HEK293 (cell line): ENCODE data around the gene NR3C1.

Experiments used
- CTCF ChIA-PET: fragments of 350-600 bp; formaldehyde crosslinking; extraction: SDS; loops from one replicate; lab custom pipeline; 2021; ENCODE audit warnings: antibody characterized with exemption; lab: Yijun Ruan, JAX
- POLR2A ChIA-PET: fragments of 300-600 bp; formaldehyde crosslinking; extraction: SDS; loops from one replicate; lab custom pipeline; 2020; ENCODE audit warnings: antibody characterized with exemption, inconsistent platforms; lab: Yijun Ruan, JAX
- H3K27ac ChIP-seq: fragments of 200-500 bp; sonication (Bioruptor generic); 2 replicates; pipeline ENCODE4 v1.5.1; 2014; ENCODE audit warnings: low read depth, low read length, control low read depth, inconsistent platforms; ENCODE audit errors: extremely low read depth
- H3K36me3 ChIP-seq, 2 experiments: fragments of 200-500 bp in 1 of 2; sonication (Bioruptor generic) in 1 of 2; 1 replicate in 1 of 2; 2 replicates in 1 of 2; pipeline ENCODE4 v1.5.1; 2014 to 2017; ENCODE audit warnings: inconsistent platforms in 2 of 2, low read length in 2 of 2; ENCODE audit not compliant: control insufficient read depth in 2 of 2, insufficient read depth in 1 of 2
- H3K4me1 ChIP-seq: fragments of 200-500 bp; sonication (Bioruptor generic); 2 replicates; pipeline ENCODE4 v1.5.1; 2014; ENCODE audit warnings: mild to moderate bottlenecking, low read length, inconsistent platforms; ENCODE audit not compliant: control insufficient read depth, insufficient read depth
- H3K4me3 ChIP-seq: 2 replicates; pipeline ENCODE4 v1.5.1; 2011; ENCODE audit warnings: low read depth, mild to moderate bottlenecking, control low read depth, low read length, moderate library complexity
- H3K9me3 ChIP-seq: fragments of 200-500 bp; sonication (Bioruptor generic); 2 replicates; pipeline ENCODE4 v1.5.1; 2014; ENCODE audit warnings: low read depth, low read length, inconsistent platforms; ENCODE audit not compliant: control insufficient read depth, insufficient read depth
- FEZF1 ChIP-seq: fragments of 450-650 bp; formaldehyde crosslinking; IDR thresholded peaks from 2 replicates; pipeline ENCODE4 v1.5.1; 2016; ENCODE audit warnings: missing biosample characterization, missing genetic modification characterization
- GLIS1 ChIP-seq: fragments of 450-650 bp; formaldehyde crosslinking; IDR thresholded peaks from 2 replicates; pipeline ENCODE4 v1.5.1; 2016; ENCODE audit warnings: missing biosample characterization, missing genetic modification characterization
- HIC1 ChIP-seq: fragments of 450-650 bp; formaldehyde crosslinking; IDR thresholded peaks from 2 replicates; pipeline ENCODE4 v1.5.1; 2016; ENCODE audit warnings: missing biosample characterization, missing genetic modification characterization
- MYNN ChIP-seq: fragments of 450-650 bp; formaldehyde crosslinking; IDR thresholded peaks from 2 replicates; pipeline ENCODE4 v1.5.1; 2016; ENCODE audit warnings: missing biosample characterization, missing genetic modification characterization, borderline replicate concordance
- RBAK ChIP-seq: fragments of 450-650 bp; formaldehyde crosslinking; IDR thresholded peaks from 2 replicates; pipeline ENCODE4 v1.5.1; 2016; ENCODE audit warnings: missing biosample characterization, missing genetic modification characterization
- SP2 ChIP-seq: fragments of 450-650 bp; formaldehyde crosslinking; IDR thresholded peaks from 2 replicates; pipeline ENCODE4 v1.5.1; 2016; ENCODE audit warnings: missing biosample characterization, missing genetic modification characterization
- ZBTB7A ChIP-seq: fragments of 450-650 bp; formaldehyde crosslinking; IDR thresholded peaks from 2 replicates; pipeline ENCODE4 v1.5.1; 2016; ENCODE audit warnings: low read depth, missing biosample characterization, missing genetic modification characterization
- ZNF112 ChIP-seq: fragments of 450-650 bp; formaldehyde crosslinking; IDR thresholded peaks from 2 replicates; pipeline ENCODE4 v1.5.0; 2017; ENCODE audit warnings: missing biosample characterization, missing genetic modification characterization
- ZNF121 ChIP-seq: fragments of 450-650 bp; formaldehyde crosslinking; IDR thresholded peaks from 2 replicates; pipeline ENCODE4 v1.5.1; 2016; ENCODE audit warnings: missing biosample characterization, missing genetic modification characterization
- ZNF157 ChIP-seq: fragments of 450-650 bp; formaldehyde crosslinking; IDR thresholded peaks from 2 replicates; pipeline ENCODE4 v1.5.1; 2016; ENCODE audit warnings: missing biosample characterization, missing genetic modification characterization
- ZNF248 ChIP-seq: fragments of 450-650 bp; formaldehyde crosslinking; IDR thresholded peaks from 2 replicates; pipeline ENCODE4 v1.5.1; 2017; ENCODE audit warnings: missing biosample characterization, missing genetic modification characterization
- ZNF362 ChIP-seq: fragments of 450-650 bp; formaldehyde crosslinking; IDR thresholded peaks from 2 replicates; pipeline ENCODE4 v1.5.1; 2016; ENCODE audit warnings: missing biosample characterization, missing genetic modification characterization
- ZNF501 ChIP-seq: fragments of 450-650 bp; formaldehyde crosslinking; IDR thresholded peaks from 2 replicates; pipeline ENCODE4 v1.5.1; 2016; ENCODE audit warnings: missing biosample characterization, missing genetic modification characterization
- ZNF513 ChIP-seq: fragments of 450-650 bp; IDR thresholded peaks from 2 replicates; pipeline ENCODE4 v1.5.1; 2018; ENCODE audit warnings: missing biosample characterization, missing genetic modification characterization
- ZNF544 ChIP-seq: fragments of 450-650 bp; formaldehyde crosslinking; IDR thresholded peaks from 2 replicates; pipeline ENCODE4 v1.5.0; 2017; ENCODE audit warnings: missing biosample characterization, missing genetic modification characterization
- ZNF549 ChIP-seq: fragments of 450-650 bp; IDR thresholded peaks from 2 replicates; pipeline ENCODE4 v1.5.1; 2018; ENCODE audit warnings: missing biosample characterization, missing genetic modification characterization, mild to moderate bottlenecking, inconsistent platforms, moderate library complexity
- ZNF626 ChIP-seq: fragments of 450-650 bp; sonication (Bioruptor Pico); formaldehyde crosslinking; IDR thresholded peaks from 2 replicates; pipeline ENCODE4 v1.5.1; 2018; ENCODE audit warnings: missing biosample characterization, missing genetic modification characterization, inconsistent platforms
- ZNF692 ChIP-seq: fragments of 450-650 bp; formaldehyde crosslinking; IDR thresholded peaks from 2 replicates; pipeline ENCODE4 v1.5.1; 2016; ENCODE audit warnings: missing biosample characterization, missing genetic modification characterization
- ZNF701 ChIP-seq: fragments of 450-650 bp; formaldehyde crosslinking; IDR thresholded peaks from 2 replicates; pipeline ENCODE4 v1.5.1; 2016; ENCODE audit warnings: missing biosample characterization, missing genetic modification characterization
- ZNF776 ChIP-seq: fragments of 450-650 bp; formaldehyde crosslinking; IDR thresholded peaks from 2 replicates; pipeline ENCODE4 v1.5.0; 2017; ENCODE audit warnings: missing biosample characterization, missing genetic modification characterization, borderline replicate concordance
- ZNF777 ChIP-seq: fragments of 450-650 bp; formaldehyde crosslinking; IDR thresholded peaks from 2 replicates; pipeline ENCODE4 v1.5.1; 2017; ENCODE audit warnings: missing biosample characterization, missing genetic modification characterization, borderline replicate concordance

The NR3C1 gene

GRCh38 chr5:143379606-143380005 is 23.9 kb downstream of the NR3C1 start:
- no peaks in the 10 kb centered on the region for H3K9me3 ChIP-seq
- H3K4me1 ChIP-seq: 0 out of 2 replicates have a peak, but pooled peaks cover 3% of the 10 kb centered on the region
- H3K27ac ChIP-seq: no peak overlapping the region
- POLR2A ChIA-PET: no interaction called here
- H3K36me3 ChIP-seq: peaks cover 0 to 13% of the 10 kb centered on the region in 2 experiments; a peak in 1 of 3 replicates
- CTCF ChIA-PET: interaction anchor here (0.6 kb wide), 1 partner anchor 258 kb away, joined by 3 read pairs; no protein-coding TSS in a partner anchor
- TF ChIP-seq ZNF121: no peak
- no peak for TF ChIP-seq ZNF626 (tag by site-specific recombination)
- TF ChIP-seq ZNF777 (tag by site-specific recombination): no peak
- TF ChIP-seq ZNF157 (tag by site-specific recombination): no peak
- no peak for TF ChIP-seq ZNF692
- no peak for TF ChIP-seq FEZF1 (tag by site-specific recombination)
- no peak for TF ChIP-seq ZNF112 (tag by site-specific recombination)
- TF ChIP-seq ZNF776 (tag by site-specific recombination): no peak
- no peak for TF ChIP-seq SP2
- H3K4me3 ChIP-seq: no peak overlapping the region

- no peaks in the 10 kb centered on the region for H3K36me3 ChIP-seq
- no peak overlapping the region for H3K4me3 ChIP-seq
- H3K9me3 ChIP-seq: no peaks in the 10 kb centered on the region
- H3K4me1 ChIP-seq: peaks cover 5% of the 10 kb centered on the region; the same call in 1 of the 2 replicates
- ChIA-PET CTCF (interaction anchor here (0.6 to 1.0 kb wide), 2 partner anchors 138 to 815 kb away, joined by 3 read pairs; no protein-coding TSS in a partner anchor), POLR2A (interaction anchor here (1.7 kb wide), 1 partner anchor 28 kb away, joined by 4 read pairs; no protein-coding TSS in a partner anchor)
- no peak overlapping the region for H3K27ac ChIP-seq
- TF ChIP-seq RBAK (peak; percentile 9; the same call in 1 of the 2 replicates), ZNF501 (tag by site-specific recombination) (no peak), HIC1 (tag by site-specific recombination) (peak; percentile 69; the same call in 1 of the 2 replicates), ZNF362 (tag by site-specific recombination) (0 out of 2 replicates have a peak, but pooled peaks have one; percentile 13), ZNF248 (tag by site-specific recombination) (no peak), MYNN (tag by site-specific recombination) (no peak), ZNF701 (tag by site-specific recombination) (no peak), ZBTB7A (tag by site-specific recombination) (no peak), GLIS1 (tag by site-specific recombination) (no peak), ZNF513 (tag by site-specific recombination) (no peak), ZNF549 (tag by site-specific recombination) (no peak), ZNF544 (no peak)
Measured at GRCh38 chr5:143376911-143377813, 26.3 kb downstream of the NR3C1 start.
